Endothelial cell (in vitro differentiated cells): ENCODE measurements around the gene PTN. TPM values are rescaled to one million over a fixed set of nuclear protein-coding genes. Genes with fewer than 3 reads are reported as not detected.
"Not testable (repeated sequence)": the region's sequence is repeated elsewhere in the genome, so short reads cannot be mapped to it uniquely, and the experiment has no call there.

ENCODE experiments used
- DNase-seq: peaks from one replicate; pipeline ENCODE4 v3.0.0; 2021; ENCODE audit warnings: low spot score
- H3K27ac Mint-ChIP-seq: one replicate; pipeline ENCODE4 v1.8.0; 2021; ENCODE audit warnings: mixed read lengths, inconsistent platforms; ENCODE audit not compliant: unreplicated experiment
- H3K27me3 Mint-ChIP-seq: one replicate; pipeline ENCODE4 v1.8.0; 2021; ENCODE audit warnings: mild to moderate bottlenecking, moderate library complexity, mixed read lengths, inconsistent platforms; ENCODE audit not compliant: unreplicated experiment
- H3K36me3 Mint-ChIP-seq: one replicate; pipeline ENCODE4 v1.8.0; 2021; ENCODE audit warnings: mild to moderate bottlenecking, low read depth, mixed read lengths, inconsistent platforms; ENCODE audit not compliant: unreplicated experiment
- H3K4me1 Mint-ChIP-seq: one replicate; pipeline ENCODE4 v1.8.0; 2021; ENCODE audit warnings: mild to moderate bottlenecking, mixed read lengths, inconsistent platforms; ENCODE audit not compliant: unreplicated experiment
- H3K4me3 Mint-ChIP-seq: one replicate; pipeline ENCODE4 v1.8.0; 2021; ENCODE audit warnings: mild to moderate bottlenecking, mixed read lengths, inconsistent platforms; ENCODE audit not compliant: unreplicated experiment
- H3K9me3 Mint-ChIP-seq: one replicate; pipeline ENCODE4 v1.8.0; 2021; ENCODE audit warnings: mixed read lengths, inconsistent platforms; ENCODE audit not compliant: unreplicated experiment
- total RNA-seq: library from RNA; stranded (reverse); fragmentation: NEBNext Ultra II Directional; extraction: Animal tissue kit (Norgen Biotek cat#: 25700); gene quantifications from one replicate; pipeline ENCODE4 v1.2.1, GENCODE V29; 2021; ENCODE audit not compliant: unreplicated experiment
- TF ChIP-seq, protein P1 (sequence below): fragments of 200-600 bp; sonication (generic); IDR thresholded peaks from one replicate; pipeline ENCODE4 v1.5.0; 2021; ENCODE audit warnings: antibody characterized with exemption; ENCODE audit not compliant: unreplicated experiment

PTN gene
- total RNA-seq, 1 donor from 2014 or later = 1.7 TPM

DNA sequence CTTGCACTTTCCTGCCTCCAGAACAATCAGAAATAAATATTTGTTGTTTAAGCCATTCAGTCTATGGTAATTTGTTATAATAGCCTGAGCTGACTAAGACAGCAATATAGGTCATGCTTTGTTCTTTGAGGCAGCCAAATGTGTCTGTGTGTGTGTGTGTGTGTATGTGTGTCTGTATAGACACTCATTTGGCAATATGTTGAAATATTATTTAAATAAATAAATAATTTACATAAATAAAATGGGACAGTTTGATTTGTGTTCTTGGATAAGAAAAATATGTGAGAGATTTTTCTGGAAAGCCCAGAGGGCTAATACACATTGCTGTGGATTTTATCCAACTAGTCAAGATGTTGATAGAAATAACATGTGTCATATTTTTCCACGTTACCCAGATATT is 140.2 kb downstream of the PTN start:
- Mint-ChIP-seq H3K4me3 (no peak overlapping the region), H3K36me3 (no peaks in the 10 kb centered on the region), H3K4me1 (no peaks in the 10 kb centered on the region), H3K27me3 (no peaks in the 10 kb centered on the region), H3K27ac (no peak overlapping the region), H3K9me3 (no peaks in the 10 kb centered on the region)
- TF ChIP-seq, protein P1, sequence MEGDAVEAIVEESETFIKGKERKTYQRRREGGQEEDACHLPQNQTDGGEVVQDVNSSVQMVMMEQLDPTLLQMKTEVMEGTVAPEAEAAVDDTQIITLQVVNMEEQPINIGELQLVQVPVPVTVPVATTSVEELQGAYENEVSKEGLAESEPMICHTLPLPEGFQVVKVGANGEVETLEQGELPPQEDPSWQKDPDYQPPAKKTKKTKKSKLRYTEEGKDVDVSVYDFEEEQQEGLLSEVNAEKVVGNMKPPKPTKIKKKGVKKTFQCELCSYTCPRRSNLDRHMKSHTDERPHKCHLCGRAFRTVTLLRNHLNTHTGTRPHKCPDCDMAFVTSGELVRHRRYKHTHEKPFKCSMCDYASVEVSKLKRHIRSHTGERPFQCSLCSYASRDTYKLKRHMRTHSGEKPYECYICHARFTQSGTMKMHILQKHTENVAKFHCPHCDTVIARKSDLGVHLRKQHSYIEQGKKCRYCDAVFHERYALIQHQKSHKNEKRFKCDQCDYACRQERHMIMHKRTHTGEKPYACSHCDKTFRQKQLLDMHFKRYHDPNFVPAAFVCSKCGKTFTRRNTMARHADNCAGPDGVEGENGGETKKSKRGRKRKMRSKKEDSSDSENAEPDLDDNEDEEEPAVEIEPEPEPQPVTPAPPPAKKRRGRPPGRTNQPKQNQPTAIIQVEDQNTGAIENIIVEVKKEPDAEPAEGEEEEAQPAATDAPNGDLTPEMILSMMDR = no peak
- no peak for DNase-seq

DNA sequence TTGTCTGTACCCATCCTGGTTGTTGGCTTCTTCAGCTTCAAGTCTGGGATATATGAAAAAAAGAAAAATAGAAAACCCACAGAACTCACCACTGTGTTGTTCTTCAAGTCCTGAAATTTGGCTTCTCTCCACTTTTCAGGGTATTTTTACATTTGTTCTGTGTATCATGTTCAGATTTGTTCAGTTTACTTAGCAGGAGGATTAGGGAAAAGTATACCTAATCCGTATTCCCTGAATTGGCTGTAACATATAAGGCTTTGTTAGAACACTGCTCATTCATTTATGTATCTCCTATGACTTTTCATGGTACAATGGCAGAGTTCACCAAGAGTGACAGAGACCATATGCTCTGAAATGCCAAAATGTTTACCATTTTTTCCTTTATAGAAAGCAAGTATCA is 146.9 kb downstream of the PTN start:
- TF ChIP-seq, protein P1 = no peak
- H3K27ac Mint-ChIP-seq = peak overlapping the region; percentile 54
- no peak overlapping the region for H3K4me3 Mint-ChIP-seq
- DNase-seq = no peak
- H3K27me3 Mint-ChIP-seq = peaks cover 1% of the 10 kb centered on the region
- H3K4me1 Mint-ChIP-seq = peaks cover 3% of the 10 kb centered on the region
- no peaks in the 10 kb centered on the region for H3K9me3 Mint-ChIP-seq
- H3K36me3 Mint-ChIP-seq = no peaks in the 10 kb centered on the region

DNA sequence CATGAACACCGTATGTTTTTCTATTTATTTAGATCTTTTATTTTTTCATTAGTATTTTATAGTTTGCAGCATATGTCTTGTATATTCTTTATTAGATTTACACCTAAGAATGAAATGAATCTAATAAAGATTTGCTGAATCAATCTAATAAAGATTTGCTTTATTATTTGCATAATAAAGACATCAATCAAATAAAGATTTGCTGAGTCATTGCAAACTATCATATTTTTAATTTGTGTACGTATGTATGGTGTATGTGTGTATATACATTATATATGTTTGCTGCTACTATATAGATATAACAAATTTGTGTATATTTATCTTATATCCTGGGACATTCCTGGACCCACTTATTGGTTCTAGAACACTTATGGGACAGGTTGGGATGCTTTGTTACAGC is 147.5 kb downstream of the PTN start:
- no peak for DNase-seq
- peaks cover 1% of the 10 kb centered on the region for H3K27me3 Mint-ChIP-seq
- H3K27ac Mint-ChIP-seq = no peak overlapping the region
- no peak overlapping the region for H3K4me3 Mint-ChIP-seq
- H3K36me3 Mint-ChIP-seq = no peaks in the 10 kb centered on the region
- H3K4me1 Mint-ChIP-seq = peaks cover 3% of the 10 kb centered on the region
- TF ChIP-seq, protein P1 = no peak
- no peaks in the 10 kb centered on the region for H3K9me3 Mint-ChIP-seq

- not testable (repeated sequence) for H3K4me1 Mint-ChIP-seq, H3K27me3 Mint-ChIP-seq, H3K27ac Mint-ChIP-seq, DNase-seq, H3K4me3 Mint-ChIP-seq, H3K36me3 Mint-ChIP-seq, H3K9me3 Mint-ChIP-seq
These were observed 161.9 kb downstream of the PTN start for GRCh38 chr7:137181619-137182018.
